K562 (cell line): ENCODE data around the gene PODN. TPM values are rescaled to one million over a fixed set of nuclear protein-coding genes. Genes with fewer than 3 reads are reported as not detected.

Source experiments
- CREM ChIP-seq: IDR thresholded peaks from 2 replicates; pipeline ENCODE4 v1.6.1; 2014; ENCODE audit warnings: antibody characterized with exemption, low read depth
- DDX20 ChIP-seq: fragments of 450-650 bp; IDR thresholded peaks from 2 replicates; pipeline ENCODE4 v1.6.1; 2016; ENCODE audit warnings: missing genetic modification characterization, low read depth, mild to moderate bottlenecking, missing compliant biosample characterization, moderate library complexity
- E2F5 ChIP-seq: sonication (generic); formaldehyde crosslinking; IDR thresholded peaks from 2 replicates; pipeline ENCODE4 v1.8.0; 2022; ENCODE audit warnings: mild to moderate bottlenecking, missing genetic modification reagents
- GATAD2A ChIP-seq: fragments of 450-650 bp; IDR thresholded peaks from 2 replicates; pipeline ENCODE4 v1.6.1; 2017
- GTF2E2 ChIP-seq: fragments of 200-800 bp; sonication (Bioruptor generic); IDR thresholded peaks from 2 replicates; pipeline ENCODE4 v1.6.1; 2016; ENCODE audit warnings: missing genetic modification characterization, missing compliant biosample characterization
- HOMEZ ChIP-seq: fragments of 250-450 bp; sonication (Bioruptor Pico); IDR thresholded peaks from 2 replicates; pipeline ENCODE4 v1.4.0; 2020; ENCODE audit warnings: mild to moderate bottlenecking, moderate library complexity
- NR3C1 ChIP-seq: sonication (generic); formaldehyde crosslinking; IDR thresholded peaks from 2 replicates; pipeline ENCODE4 v1.8.1; 2022; ENCODE audit warnings: missing genetic modification reagents
- SIN3A ChIP-seq, 2 experiments: fragments of 150-350 bp in 1 of 2; IDR thresholded peaks; 2 replicates each; pipeline ENCODE4 v1.6.1; 2011 to 2016; ENCODE audit warnings: borderline replicate concordance in 2 of 2, low read depth in 2 of 2, low read length in 2 of 2, mild to moderate bottlenecking in 2 of 2, moderate library complexity in 2 of 2; ENCODE audit not compliant: control insufficient read depth in 1 of 2
- SRSF1 ChIP-seq: fragments of 200-400 bp; formaldehyde crosslinking; IDR thresholded peaks from 2 replicates; pipeline ENCODE4 v1.6.1; 2017; ENCODE audit warnings: mild to moderate bottlenecking, low read depth, low read length, moderate library complexity
- SRSF3 ChIP-seq: fragments of 200-400 bp; formaldehyde crosslinking; IDR thresholded peaks from 2 replicates; pipeline ENCODE4 v1.6.1; 2016; ENCODE audit warnings: mild to moderate bottlenecking, low read length, moderate library complexity; ENCODE audit not compliant: insufficient read depth
- STAG1 ChIP-seq: sonication (generic); formaldehyde crosslinking; IDR thresholded peaks from 2 replicates; pipeline ENCODE4 v1.5.0; 2020; ENCODE audit warnings: missing genetic modification reagents, borderline replicate concordance
- SUPT5H ChIP-seq: fragments of 450-650 bp; IDR thresholded peaks from 2 replicates; pipeline ENCODE4 v1.6.1; 2016
- TAF7 ChIP-seq: fragments of 450-650 bp; IDR thresholded peaks from 2 replicates; pipeline ENCODE4 v1.6.1; 2016; ENCODE audit warnings: missing genetic modification characterization, missing compliant biosample characterization
- TRIM28 ChIP-seq: fragments of 450-650 bp; IDR thresholded peaks from 2 replicates; pipeline ENCODE4 v1.6.1; 2017
- XRCC4 ChIP-seq: IDR thresholded peaks from one replicate; pipeline ENCODE4 v1.6.1; 2011; ENCODE audit not compliant: insufficient read depth, insufficient read length; ENCODE audit errors: extremely low read depth
- ZNF146 ChIP-seq: IDR thresholded peaks from one replicate; pipeline ENCODE4 v1.6.1; 2018; ENCODE audit warnings: missing compliant biosample characterization; ENCODE audit not compliant: unreplicated experiment
- ZNF217 ChIP-seq: sonication (generic); formaldehyde crosslinking; IDR thresholded peaks from 2 replicates; pipeline ENCODE4 v1.8.0; 2022; ENCODE audit warnings: mild to moderate bottlenecking, missing genetic modification reagents
- ZNF224 ChIP-seq: sonication (generic); formaldehyde crosslinking; IDR thresholded peaks from 2 replicates; pipeline ENCODE4 v1.8.0; 2022; ENCODE audit warnings: mild to moderate bottlenecking, missing genetic modification reagents
- ZNF407 ChIP-seq: fragments of 450-650 bp; IDR thresholded peaks from 2 replicates; pipeline ENCODE4 v1.6.1; 2016; ENCODE audit warnings: low read depth
- ZNF644 ChIP-seq: fragments of 200-800 bp; sonication (Bioruptor generic); IDR thresholded peaks from 2 replicates; pipeline ENCODE4 v1.6.1; 2016; ENCODE audit warnings: low read depth, missing genetic modification characterization, missing compliant biosample characterization
- ZSCAN32 ChIP-seq: fragments of 450-650 bp; formaldehyde crosslinking; IDR thresholded peaks from 2 replicates; pipeline ENCODE4 v1.4.0; 2020; ENCODE audit warnings: mild to moderate bottlenecking, moderate library complexity
- polyA plus RNA-seq, 8 experiments: library from polyadenylated mRNA; depleted of rRNA in 4 of 8; stranded (reverse) in 5 of 8; unstranded in 3 of 8; fragments of >200 nt; fragmentation: Nextera tagmentation in 2 of 8; fragmentation: Illumina TruSeq in 1 of 8; extraction: Ambion mirVana in 2 of 8; extraction: Trizol in 1 of 8; gene quantifications; 2 replicates each; pipeline versions ENCODE4 v1.2.1 to v1.2.3, GENCODE V29; 2011 to 2014; ENCODE audit warnings: inconsistent platforms in 1 of 8, missing spikeins in 1 of 8
- total RNA-seq, 7 experiments: library from RNA; depleted of rRNA in 6 of 7; stranded (reverse); fragments of >200 nt in 6 of 7; fragmentation: Illumina TruSeq in 2 of 7; extraction: Trizol in 2 of 7; gene quantifications; 2 replicates each; pipeline versions ENCODE4 v1.2.1 to v1.2.3, GENCODE V29; 2011 to 2021; ENCODE audit warnings: low replicate concordance in 1 of 7

PODN gene
- total and polyA plus RNA-seq, 9 of the 15 experiments (the other 6 are each of a cell fraction or from before 2014, with no cell fraction given): not detected

- TF ChIP-seq E2F5 (CRISPR knock-in tag) (no peak), STAG1 (CRISPR knock-in tag) (no peak), TRIM28 (no peak), ZNF644 (tag) (no peak), TAF7 (tag) (no peak), ZNF146 (CRISPR knock-in tag) (no peak), GATAD2A (no peak), NR3C1 (CRISPR knock-in tag) (no peak), SRSF3 (no peak), ZSCAN32 (CRISPR knock-in tag) (no peak), DDX20 (tag) (no peak), XRCC4 (no peak), GTF2E2 (tag) (no peak), CREM (no peak), SUPT5H (no peak), ZNF217 (no peak), SIN3A (IDR thresholded peaks at IDR 0.05; ENCODE audit: borderline replicate concordance in 2 of 2, control insufficient read depth in 1 of 2, low read depth in 2 of 2, low read length in 2 of 2) (no peak), SRSF1 (no peak), ZNF224 (CRISPR knock-in tag) (no peak), ZNF407 (no peak), HOMEZ (no peak)
Measured at GRCh38 chr1:53046930-53047329, 15.1 kb upstream of the PODN start (continued).
